ENCODE results near the gene DLX4. TPM values are rescaled to one million over a fixed set of nuclear protein-coding genes. Genes with fewer than 3 reads are reported as not detected.

The DLX4 gene, protein sequence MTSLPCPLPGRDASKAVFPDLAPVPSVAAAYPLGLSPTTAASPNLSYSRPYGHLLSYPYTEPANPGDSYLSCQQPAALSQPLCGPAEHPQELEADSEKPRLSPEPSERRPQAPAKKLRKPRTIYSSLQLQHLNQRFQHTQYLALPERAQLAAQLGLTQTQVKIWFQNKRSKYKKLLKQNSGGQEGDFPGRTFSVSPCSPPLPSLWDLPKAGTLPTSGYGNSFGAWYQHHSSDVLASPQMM
- not detected in 2 replicates for total RNA-seq

DNA sequence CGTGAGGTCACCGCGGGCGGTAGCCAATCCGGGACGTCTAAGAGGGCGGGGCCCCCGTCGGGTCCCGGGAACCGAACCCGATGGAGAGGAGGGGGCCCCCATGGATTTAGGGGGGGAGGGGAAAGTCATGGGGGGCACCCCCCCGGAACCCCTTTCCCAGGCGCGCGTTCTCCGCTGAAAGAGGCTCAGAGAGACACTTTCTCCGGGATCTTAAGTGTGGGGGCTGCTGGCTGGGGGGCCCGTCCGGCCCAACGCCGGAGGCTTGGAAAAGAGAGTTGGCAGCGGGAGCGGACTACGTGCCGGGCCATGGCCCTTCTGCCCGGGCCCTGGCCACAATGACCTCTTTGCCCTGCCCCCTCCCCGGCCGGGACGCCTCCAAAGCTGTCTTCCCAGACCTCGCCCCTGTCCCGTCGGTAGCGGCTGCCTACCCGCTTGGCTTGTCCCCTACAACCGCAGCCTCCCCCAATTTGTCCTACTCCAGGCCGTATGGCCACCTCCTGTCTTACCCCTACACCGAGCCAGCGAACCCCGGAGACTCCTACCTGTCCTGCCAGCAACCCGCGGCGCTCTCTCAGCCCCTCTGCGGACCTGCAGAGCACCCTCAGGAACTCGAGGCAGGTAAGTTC, at the start of gene DLX4:
TSS of gene DLX4 (plus strand) at position 57 of the 626 bp plus-strand sequence. CDS start at position 336, 279 bp downstream.
- DNase-seq (ENCODE audit: extremely low read depth, low read depth, low spot score), result no peak

DNA sequence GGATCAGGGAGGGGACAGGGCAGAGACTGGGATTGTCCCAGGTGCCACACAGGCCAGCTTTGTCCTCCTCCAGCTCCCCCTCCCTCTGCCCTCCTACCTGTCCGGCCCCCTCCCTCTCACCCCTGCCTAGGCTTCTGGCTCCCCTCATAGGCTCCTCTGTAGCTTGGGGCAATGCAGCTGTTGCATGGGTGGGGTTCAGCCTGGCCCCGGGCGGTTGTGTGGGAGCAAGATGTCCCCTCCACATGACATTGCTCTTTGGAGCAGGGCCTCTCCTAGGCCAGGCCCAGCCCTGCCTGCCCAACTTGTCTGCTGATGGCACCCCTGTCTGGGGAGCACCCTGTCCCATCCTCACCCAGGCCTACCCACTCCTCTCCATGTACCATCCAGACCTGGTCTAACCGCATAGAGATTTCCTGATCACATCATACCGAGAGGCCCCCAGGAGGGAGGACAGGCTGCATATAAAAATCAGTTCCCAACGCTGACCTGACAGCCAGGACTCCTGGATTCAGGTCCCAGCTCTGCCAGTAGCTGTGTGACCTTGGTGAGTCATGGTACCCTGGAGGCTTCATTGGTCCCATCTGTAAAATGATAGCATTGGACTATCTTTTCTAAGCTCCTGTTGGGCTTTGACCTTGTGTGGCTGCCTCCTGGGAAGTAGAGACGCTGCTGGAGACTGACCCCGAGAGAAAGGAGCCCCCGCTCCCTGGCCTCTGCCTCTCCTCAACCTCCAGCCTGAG, 48.8 kb upstream of the DLX4 start:
- no peak for DNase-seq (ENCODE audit: extremely low read depth, low read depth, low spot score)

DNA sequence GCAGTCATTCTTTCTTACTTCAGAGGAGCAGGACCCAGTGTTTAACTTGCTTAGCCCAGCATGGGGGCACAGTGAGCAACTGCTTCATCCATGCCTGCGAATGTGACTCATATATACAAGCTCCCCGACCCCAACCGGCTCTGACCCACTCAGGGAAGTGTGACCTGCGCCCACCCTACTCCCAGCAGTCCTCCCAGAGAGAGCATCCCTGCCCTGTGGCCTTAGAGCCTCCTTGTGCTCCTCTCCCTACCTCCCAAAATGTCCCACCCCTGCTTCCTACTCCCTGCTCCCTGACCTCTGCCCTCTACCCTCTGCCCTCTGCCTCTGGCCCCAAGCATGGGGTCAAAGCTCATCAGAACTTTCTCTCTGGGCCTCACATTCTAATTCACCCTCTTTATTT, 46.9 kb upstream of the DLX4 start:
- DNase-seq (ENCODE audit: extremely low read depth, low read depth, low spot score), result no peak

DNA sequence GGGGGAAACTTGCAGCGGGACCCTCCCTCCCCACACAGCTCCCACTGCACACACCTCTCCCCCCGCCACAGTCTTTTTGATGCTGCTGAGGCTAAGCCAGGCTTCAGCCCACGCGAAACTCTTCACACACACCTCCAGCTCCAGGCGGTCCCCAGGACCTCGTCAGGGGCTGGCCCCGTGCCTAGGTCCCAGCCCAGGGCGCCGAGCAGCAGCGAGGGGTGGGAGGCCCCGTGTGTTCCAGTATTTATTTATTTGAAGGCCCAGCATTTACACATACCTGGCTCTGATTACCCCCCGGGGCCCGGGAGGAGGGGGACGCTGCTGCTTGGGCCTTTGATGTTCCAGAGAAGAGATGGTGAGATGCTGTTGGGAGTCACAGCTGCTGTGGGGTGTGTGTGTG, 44.9 kb upstream of the DLX4 start:
- DNase-seq (ENCODE audit: extremely low read depth, low read depth, low spot score), result no peak

DNA sequence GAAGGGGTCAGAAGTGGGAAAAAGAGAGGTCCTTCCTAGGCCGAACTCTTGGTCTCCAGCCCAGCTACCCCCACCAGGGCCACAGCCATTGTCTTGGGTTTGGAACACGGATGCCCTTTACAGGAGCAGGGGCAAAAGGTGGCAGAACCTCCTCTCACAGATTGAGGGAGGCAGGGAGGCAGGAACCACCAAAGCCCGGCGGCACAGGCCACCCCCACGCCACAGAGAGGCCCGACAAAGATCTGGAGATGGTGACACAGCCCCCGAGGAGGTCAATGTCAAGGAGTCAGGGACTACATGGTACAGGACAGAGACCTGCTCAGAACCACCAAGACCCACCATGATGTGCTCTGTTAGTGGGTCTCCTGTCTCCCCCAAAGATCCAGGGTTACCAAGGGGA, 44.4 kb upstream of the DLX4 start:
- no peak for DNase-seq (ENCODE audit: extremely low read depth, low read depth, low spot score)

DNA sequence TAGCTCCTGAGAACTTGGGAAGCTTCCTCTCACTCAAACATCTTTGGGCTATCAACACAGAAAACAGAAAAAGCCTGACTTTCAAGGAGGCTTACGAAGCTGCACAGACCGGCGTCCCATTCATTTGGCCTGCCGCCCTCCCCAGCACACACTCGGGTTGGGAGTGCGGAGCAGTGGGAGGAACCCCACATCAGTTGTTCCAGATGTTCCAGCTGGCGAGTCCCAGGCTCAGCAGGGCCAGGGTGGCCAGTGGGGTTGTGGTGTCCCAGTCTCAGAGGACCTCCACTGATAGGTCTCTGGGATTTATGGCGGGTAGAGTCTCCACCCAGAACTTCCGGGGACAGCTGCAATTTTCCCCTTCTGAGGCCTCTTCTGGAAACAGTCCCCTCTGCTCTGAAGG, 43.1 kb upstream of the DLX4 start:
- DNase-seq (ENCODE audit: extremely low read depth, low read depth, low spot score), result no peak

DNA sequence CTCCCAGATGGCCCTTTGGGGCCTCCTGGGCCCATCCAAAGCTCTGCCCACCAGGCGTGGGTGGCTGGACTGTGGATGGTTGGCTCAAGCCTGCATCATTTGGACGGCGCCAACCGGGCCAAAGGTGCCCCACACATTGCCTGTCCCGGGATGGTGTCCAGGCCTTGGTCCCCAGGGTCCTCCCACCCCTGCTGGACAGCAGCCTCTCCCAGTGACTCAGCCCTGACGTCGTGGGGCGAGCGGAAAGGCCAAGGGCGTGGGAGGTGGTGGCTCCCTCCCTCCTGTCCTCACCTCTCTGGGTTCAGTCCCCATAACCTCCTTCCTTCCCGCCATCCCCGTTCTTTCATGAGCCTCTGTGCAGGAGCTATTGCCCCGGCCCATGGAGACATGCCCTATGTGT, 42.1 kb upstream of the DLX4 start:
- no peak for DNase-seq (ENCODE audit: extremely low read depth, low read depth, low spot score)

DNA sequence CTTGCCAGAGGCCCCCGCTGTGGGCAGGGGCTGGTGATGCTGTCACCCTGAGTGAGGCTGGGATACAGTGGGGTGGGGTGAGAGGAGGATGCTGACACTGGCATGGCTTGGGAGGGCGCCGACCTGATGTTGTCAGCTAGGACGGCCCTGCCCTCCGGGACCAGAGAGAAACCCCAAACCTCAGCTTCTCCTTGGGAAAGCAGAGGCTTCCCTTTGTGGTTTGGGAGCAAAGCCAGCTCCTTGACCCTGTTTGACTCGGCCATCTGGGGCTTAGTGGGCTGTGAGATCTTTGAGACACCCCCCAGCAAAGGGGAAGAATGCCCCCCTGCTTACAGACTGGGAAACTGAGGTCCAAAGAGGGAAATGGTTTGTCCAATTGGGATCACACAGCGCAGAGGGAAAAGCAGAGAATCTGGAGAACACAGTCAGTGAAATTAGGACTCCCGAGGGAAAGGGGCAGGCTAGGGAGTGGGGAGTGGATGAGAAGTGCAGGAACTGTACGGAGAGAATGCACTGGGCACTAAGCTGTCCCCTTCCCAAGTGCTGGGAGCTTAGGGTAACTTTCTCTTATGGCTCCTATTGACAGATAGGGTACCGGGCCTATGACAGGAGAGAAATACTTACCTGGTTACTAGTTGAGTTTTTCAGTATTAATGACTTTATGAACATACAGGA, 40.7 kb upstream of the DLX4 start:
- DNase-seq (ENCODE audit: extremely low read depth, low read depth, low spot score), result no peak

DNA sequence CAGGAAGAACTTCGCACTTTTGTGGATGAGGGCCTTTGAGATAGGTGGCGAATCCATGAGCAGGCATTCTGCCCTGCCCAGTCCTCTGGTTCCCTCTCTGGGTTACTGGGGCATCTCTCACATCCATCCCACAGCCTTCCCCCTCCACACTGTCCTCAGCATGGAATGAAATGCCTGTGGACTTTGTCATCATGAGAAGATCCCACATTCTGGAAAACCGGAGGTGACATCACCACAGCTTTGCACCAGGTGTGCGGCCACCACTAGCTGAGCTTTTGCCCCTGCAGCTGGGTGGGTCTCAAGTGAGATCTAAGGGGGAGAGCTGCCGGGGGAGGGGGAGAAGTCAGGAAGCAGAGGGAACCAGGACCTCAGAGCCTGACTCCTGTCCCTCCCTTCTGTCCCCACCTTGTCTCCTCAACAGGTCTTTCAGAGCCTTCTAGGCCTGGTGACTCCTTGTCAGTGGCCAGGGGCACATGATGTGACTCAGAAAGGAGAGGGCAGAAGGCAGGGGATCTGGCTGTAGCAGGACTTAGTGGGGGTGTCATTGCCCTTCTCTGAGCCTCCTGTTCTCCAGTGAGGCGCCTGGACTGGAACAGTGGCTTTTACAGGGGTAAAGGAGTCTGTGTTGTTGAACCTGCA, 40.0 kb upstream of the DLX4 start:
- DNase-seq (ENCODE audit: extremely low read depth, low read depth, low spot score), result no peak

DNA sequence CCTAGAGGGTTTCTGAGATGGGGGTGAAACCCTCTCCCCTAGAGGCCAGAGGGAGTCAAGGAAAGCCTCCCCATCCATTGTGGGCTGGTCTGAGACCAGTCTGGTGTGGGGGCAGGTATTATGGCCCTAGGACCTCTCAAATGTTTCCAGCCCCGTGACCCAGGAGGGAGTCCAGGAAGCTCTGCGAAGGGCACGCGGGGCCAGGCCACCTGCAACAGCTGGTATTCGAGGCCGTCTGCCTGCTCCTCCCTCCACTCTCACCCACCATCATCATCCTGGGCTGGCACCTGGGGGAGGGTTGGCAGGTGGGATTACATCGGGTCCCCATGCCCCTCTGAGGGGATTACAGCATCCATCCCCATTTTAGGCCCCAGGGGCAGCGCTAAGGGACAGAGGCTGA, 38.1 kb upstream of the DLX4 start:
- no peak for DNase-seq (ENCODE audit: extremely low read depth, low read depth, low spot score)

DNA sequence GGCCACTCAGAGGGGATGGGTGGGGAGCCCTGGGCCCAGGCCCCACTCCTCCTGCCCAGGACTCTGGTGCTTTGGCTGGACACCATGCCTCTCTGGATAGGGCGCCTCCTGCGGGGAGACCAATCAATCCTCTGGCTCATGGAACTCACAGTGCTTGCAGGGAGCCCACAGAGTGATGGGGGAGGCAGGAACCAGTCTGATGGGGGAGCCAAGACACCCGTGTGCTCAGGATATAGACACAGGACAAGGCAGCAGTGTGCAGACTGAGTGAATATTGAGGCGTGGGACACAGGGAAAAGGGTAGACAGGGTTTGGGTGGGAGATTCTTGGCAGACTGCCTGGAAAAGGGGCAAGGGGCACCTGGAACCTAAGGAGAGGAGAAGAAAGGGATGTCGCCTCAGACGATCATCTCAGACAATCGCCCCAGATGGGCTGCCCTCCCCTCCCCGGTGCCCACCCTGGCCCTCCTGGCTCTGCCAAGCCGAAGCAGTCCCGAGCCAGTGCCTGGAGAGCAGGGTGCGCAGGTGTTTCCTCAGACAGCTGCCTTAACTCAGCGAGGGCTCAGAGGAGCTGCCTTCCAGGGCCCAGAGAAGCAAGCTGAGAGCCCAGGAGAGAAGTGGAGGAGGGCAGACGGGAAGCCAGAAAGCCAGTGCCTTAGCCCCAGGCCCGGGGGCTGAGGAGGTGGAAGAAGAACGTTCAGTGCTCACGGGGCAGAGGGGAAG, 37.4 kb upstream of the DLX4 start:
- no peak for DNase-seq (ENCODE audit: extremely low read depth, low read depth, low spot score)

DNA sequence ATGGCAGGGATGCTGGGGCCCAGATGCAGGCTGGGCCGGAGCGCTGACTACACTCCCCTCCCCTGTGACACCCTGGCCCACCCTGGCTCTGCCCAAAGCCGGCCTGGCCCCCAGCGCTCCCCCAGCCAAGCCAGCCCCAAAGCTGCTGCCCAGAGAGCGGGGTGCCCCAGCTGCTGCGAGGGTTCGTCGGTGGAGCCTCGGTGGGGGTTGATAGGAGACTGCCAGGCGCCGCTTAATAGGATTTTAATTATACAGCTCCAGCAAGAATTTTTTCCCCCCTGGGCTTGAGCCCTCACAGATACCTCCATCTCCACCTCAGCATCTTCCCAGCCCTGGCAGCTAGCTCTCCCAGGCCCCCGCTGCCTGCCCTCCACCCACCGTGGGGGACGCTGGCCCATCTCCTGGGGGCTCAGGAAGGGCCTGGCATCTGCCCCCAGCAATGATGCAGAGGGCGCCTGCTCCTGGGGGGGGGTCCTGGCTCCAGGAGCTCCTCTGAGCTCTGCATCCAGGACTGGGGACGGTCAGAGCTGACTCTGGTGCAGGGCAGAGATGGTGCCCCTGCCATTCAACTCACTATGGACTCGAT, 36.8 kb upstream of the DLX4 start:
- no peak for DNase-seq (ENCODE audit: extremely low read depth, low read depth, low spot score)

DNA sequence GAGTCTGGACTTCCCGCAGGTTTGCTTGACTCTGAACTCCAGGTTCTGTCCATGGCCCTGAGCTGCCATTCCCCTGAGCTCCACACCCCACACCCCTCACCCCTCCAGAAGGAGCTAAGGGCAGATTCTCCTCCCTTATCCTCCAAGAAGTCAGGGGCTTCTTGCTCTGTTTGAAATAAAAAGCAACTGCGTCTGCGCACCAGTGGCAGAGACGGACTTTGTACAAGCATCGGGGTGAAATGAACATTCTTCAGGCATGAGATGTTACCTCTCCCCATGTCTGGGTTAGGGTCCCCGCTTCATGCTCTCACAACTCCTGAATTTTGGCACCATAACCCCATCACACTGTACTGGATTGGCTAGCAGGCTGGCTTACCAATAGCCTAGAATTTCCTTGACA, 36.1 kb upstream of the DLX4 start:
- no peak for DNase-seq (ENCODE audit: extremely low read depth, low read depth, low spot score)

DNA sequence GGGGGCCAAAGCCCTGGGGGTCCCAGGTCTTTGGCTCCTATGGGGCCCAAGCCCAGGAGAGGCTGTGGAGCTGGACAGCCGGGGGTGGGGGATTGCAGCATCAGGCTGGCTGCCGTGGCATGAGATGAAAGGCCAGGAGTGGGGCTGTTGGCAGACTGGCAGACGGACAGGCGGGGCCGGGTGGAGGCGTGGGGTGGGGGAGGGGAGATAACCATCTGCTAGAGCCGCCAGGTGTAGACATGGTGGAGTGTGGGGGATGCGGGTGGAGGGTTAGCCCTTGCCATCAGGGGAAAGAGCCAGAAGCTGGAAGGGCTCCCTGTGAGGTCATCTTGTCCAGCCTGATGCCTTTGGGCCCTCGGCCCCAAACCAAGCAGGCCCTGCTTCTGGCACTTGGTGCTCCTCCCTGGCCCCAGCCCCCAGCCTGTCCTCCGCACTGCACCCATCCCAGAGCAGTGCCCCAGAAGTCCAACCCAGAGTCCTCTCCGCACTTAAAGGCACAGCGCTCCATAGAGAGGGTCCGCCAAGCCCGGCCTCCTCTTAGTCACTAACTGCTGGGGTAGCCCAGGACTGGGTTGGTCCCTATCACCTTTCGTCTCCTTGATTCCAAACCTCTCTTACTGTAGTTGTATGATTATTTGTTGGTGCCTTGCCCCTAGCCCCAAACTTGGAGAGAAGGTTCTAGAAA, 33.3 kb upstream of the DLX4 start:
- DNase-seq (ENCODE audit: extremely low read depth, low read depth, low spot score), result no peak

DNA sequence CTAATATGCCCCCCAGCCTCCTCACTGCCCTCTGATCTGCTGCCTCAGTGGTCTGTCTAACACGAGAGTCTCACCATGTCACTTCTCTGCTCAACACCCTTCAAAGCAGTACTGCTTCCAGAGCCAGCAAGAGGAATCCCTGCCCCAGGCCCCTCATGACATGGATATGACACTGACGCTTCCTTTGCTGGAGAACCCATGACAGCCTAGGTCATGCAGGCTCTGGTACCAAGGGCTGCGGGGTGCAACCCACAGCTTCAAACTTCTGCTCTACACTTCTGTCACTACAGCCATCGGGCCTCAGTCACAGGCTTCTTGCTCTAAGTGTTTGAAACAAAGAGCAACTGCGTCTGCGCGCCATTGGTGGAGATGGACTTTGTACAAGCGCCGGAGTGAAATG, 32.6 kb upstream of the DLX4 start:
- DNase-seq (ENCODE audit: extremely low read depth, low read depth, low spot score), result no peak

DNA sequence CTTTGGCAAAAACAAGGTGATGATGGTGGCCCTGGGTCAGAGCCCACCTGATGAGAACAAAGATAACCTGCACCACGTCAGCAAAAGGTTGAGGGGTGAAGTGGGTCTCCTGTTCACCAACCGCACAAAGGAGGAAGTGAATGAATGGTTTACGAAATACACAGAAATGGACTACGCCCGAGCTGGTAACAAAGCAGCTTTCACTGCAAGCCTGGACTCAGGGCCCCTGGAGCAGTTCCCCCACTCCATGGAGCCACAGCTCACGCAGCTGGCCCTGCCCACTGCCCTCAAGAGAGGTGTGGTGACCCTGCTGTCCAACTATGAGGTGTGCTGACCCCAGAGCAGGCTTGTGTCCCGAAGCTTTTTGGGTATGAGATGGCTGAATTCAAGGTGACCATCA, 29.7 kb upstream of the DLX4 start:
- no peak for DNase-seq (ENCODE audit: extremely low read depth, low read depth, low spot score)

DNA sequence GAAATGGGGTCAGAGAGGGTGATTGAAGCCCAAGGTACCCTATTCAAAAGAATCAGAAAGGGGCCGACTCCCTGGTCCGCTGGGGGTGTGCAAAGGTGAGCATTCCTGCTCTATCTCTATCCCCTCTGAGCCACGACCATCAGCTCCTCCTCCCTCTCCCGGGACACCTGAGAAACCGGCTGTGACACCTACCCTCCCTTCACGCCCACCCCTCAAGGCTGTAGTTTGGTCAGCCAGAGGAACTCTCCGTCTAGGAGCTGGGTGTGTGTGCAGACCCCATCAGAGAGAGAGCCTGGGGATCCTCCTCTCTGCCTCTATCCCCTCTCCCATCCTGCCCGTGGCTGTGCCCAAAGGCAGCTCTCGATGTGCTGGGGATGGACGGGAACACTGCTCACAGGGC, 27.6 kb upstream of the DLX4 start:
- DNase-seq (ENCODE audit: extremely low read depth, low read depth, low spot score), result no peak

DNA sequence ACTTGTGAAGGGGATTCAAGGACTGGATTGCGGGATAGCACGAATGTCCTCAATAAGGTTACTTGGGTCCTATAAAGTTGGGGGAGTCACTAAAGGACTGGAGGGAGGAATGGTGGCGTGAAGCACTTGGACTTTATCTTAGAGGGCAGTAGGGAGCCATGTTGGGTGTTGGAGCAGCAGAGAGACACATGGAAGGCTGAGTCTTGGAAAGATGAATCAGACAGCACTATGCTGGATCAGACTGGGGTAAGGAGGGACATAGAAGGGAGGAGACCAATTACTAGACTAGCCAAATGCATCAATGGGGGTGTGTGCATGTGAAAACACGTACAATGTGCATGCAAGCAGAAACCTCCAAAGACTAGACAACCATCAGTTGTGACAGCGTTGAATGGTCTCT, 26.0 kb upstream of the DLX4 start:
- DNase-seq (ENCODE audit: extremely low read depth, low read depth, low spot score), result no peak

DNA sequence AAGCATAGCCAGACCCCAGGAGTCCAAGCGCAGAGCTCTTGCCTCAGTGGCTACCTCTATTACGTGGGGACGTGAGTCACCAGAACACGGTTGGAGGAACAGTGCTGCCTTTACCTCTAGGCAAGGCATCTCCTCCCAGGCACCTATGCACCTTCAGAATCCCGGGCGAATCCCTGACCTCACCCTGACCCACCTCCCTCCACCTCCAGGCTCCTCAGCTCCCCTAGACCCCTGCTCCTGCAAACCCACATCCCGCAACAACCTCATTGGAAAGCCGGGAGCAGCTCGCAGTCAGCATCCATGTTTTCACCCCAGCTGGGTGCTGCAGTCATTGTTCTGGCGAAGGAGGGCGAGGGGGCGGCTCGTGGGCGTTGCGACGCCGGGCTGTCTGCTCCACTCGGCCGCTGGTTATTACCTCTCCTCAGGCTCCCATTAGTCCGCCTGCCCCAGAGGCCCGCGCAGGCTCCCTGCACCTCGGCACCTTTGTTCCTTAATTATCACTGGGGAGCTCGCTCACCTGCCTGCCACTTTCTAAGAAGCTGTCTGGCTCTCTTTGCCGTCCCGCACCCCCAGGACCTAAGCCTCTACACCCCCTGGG, 24.6 kb upstream of the DLX4 start:
- DNase-seq (ENCODE audit: extremely low read depth, low read depth, low spot score), result no peak
